DOHH2 (cell line): ENCODE data around the gene CDC42EP3.

Experiments
- H3F3A ChIP-seq: fragments of 200-600 bp; sonication (generic), shearing (Covaris generic); 2 replicates; pipeline ENCODE4 v1.6.0; 2016; ENCODE audit warnings: antibody characterized with exemption, mild to moderate bottlenecking; ENCODE audit not compliant: control insufficient read depth, insufficient read depth
- H3K27ac ChIP-seq: fragments of 200-600 bp; sonication (generic); 2 replicates; pipeline ENCODE4 v1.5.1; 2014; ENCODE audit warnings: low read depth, mild to moderate bottlenecking, low read length, moderate library complexity
- H3K27me3 ChIP-seq: fragments of 200-600 bp; sonication (generic); 2 replicates; pipeline ENCODE4 v1.6.1; 2014; ENCODE audit warnings: mild to moderate bottlenecking, low read length, mixed read lengths; ENCODE audit not compliant: control insufficient read depth
- H3K36me3 ChIP-seq: fragments of 200-600 bp; sonication (generic); 2 replicates; pipeline ENCODE4 v1.6.1; 2014; ENCODE audit warnings: mild to moderate bottlenecking, low read length, moderate library complexity, mixed read lengths; ENCODE audit not compliant: control insufficient read depth
- H3K4me1 ChIP-seq: fragments of 200-600 bp; sonication (generic); 2 replicates; pipeline ENCODE4 v1.6.1; 2014; ENCODE audit warnings: mild to moderate bottlenecking, low read length, mixed read lengths; ENCODE audit not compliant: control insufficient read depth
- H3K4me2 ChIP-seq: fragments of 200-600 bp; sonication (generic); 2 replicates; pipeline ENCODE4 v1.6.0; 2014; ENCODE audit warnings: mild to moderate bottlenecking, low read length, moderate library complexity
- H3K4me3 ChIP-seq: fragments of 200-600 bp; sonication (generic); 2 replicates; pipeline ENCODE4 v1.5.1; 2014; ENCODE audit warnings: mild to moderate bottlenecking, low read length, mixed read lengths
- H3K79me2 ChIP-seq: fragments of 200-600 bp; sonication (generic); 2 replicates; pipeline ENCODE4 v1.6.1; 2014; ENCODE audit warnings: mild to moderate bottlenecking, low read length, mixed read lengths; ENCODE audit not compliant: control insufficient read depth
- H3K9me2 ChIP-seq: fragments of 200-600 bp; sonication (generic); replicated peaks from 2 replicates; pipeline ENCODE4 v1.6.1; 2014; ENCODE audit warnings: mild to moderate bottlenecking, low read length, mixed read lengths; ENCODE audit not compliant: control insufficient read depth
- H3K9me3 ChIP-seq: fragments of 200-600 bp; sonication (generic); 2 replicates; pipeline ENCODE4 v1.6.1; 2014; ENCODE audit warnings: antibody characterized with exemption, low read length, mixed read lengths; ENCODE audit not compliant: control insufficient read depth, insufficient read depth
- H4K20me1 ChIP-seq: fragments of 200-600 bp; sonication (generic); 2 replicates; pipeline ENCODE4 v1.6.0; 2014; ENCODE audit warnings: low read depth, mild to moderate bottlenecking, antibody characterized with exemption, low read length, moderate library complexity; ENCODE audit not compliant: control insufficient read depth, insufficient read depth
- EZH2phosphoT487 ChIP-seq: fragments of 200-600 bp; sonication (generic); IDR thresholded peaks from 2 replicates; pipeline ENCODE4 v1.6.1; 2017; ENCODE audit warnings: borderline replicate concordance, mild to moderate bottlenecking, antibody characterized with exemption, low read length, moderate library complexity, mixed read lengths
- TF ChIP-seq, protein P1 (sequence below): fragments of 200-600 bp; sonication (generic); IDR thresholded peaks from one replicate; pipeline ENCODE4 v1.5.1; 2014; ENCODE audit warnings: antibody characterized with exemption, mild to moderate bottlenecking, low read depth, low read length; ENCODE audit not compliant: poor library complexity, severe bottlenecking

The CDC42EP3 gene

DNA sequence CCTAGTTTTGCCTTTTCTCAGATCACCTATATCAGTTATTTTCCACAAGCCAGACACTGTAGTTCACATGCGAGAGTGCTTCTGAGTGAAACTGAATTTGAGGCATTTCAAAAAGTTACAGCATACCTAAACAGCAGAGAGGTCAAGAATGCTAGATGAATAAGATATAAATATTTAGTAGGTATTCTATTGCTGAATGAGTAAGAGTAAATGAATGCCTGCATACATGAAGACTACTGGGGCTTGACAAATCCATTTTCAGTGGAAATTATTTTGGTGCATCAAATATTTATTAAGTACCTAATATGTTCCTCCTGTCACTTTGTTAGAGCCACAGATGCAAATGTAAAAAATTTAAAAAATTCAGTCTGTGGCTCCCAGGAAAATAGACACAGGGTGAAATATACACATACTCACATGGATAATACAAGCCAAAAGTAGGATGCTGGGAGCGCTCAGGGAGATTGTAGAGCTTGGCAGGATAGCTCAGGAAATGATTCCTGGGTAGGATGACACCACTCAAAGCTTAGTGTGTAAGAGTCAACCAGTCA, 27.6 kb upstream of the CDC42EP3 start:
- Histone ChIP-seq H3K9me2 (no peaks in the 10 kb centered on the region), H4K20me1 (no peaks in the 10 kb centered on the region), H3K9me3 (no peaks in the 10 kb centered on the region), H3K4me2 (no peak overlapping the region), H3K27me3 (peaks cover 5% of the 10 kb centered on the region; the same call in 1 of the 2 replicates), H3K27ac (no peak overlapping the region), H3K36me3 (no peaks in the 10 kb centered on the region), H3K79me2 (no peaks in the 10 kb centered on the region), H3K4me1 (no peaks in the 10 kb centered on the region), H3F3A (no peaks in the 10 kb centered on the region), H3K4me3 (no peak overlapping the region)
- no peak for TF ChIP-seq EZH2phosphoT487
- TF ChIP-seq, protein P1, sequence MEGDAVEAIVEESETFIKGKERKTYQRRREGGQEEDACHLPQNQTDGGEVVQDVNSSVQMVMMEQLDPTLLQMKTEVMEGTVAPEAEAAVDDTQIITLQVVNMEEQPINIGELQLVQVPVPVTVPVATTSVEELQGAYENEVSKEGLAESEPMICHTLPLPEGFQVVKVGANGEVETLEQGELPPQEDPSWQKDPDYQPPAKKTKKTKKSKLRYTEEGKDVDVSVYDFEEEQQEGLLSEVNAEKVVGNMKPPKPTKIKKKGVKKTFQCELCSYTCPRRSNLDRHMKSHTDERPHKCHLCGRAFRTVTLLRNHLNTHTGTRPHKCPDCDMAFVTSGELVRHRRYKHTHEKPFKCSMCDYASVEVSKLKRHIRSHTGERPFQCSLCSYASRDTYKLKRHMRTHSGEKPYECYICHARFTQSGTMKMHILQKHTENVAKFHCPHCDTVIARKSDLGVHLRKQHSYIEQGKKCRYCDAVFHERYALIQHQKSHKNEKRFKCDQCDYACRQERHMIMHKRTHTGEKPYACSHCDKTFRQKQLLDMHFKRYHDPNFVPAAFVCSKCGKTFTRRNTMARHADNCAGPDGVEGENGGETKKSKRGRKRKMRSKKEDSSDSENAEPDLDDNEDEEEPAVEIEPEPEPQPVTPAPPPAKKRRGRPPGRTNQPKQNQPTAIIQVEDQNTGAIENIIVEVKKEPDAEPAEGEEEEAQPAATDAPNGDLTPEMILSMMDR = no peak

DNA sequence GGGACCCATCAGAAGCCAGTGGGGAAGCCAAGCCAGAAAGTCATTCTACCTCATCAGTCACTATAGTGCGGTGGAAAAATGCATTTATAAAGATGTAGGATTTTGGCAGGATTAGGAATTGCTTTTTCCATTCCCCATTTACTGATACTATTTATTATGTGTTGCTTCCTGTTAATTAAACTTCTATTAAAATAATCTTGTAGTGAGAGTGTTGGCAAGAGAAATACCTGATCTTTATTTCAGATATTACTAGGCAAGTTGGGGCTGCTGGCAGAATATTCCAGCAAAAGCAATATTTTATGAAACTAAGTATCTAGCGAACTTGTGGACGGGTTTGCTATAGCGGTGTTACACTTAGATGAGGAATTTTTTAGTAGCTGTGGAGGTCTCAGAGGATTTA, 23.9 kb upstream of the CDC42EP3 start:
- Histone ChIP-seq H3K36me3 (no peaks in the 10 kb centered on the region), H3K9me3 (no peaks in the 10 kb centered on the region), H3F3A (no peaks in the 10 kb centered on the region), H3K4me1 (no peaks in the 10 kb centered on the region), H3K27me3 (peaks cover 8% of the 10 kb centered on the region; the same call in 1 of the 2 replicates), H3K27ac (no peak overlapping the region), H3K4me3 (no peak overlapping the region), H4K20me1 (no peaks in the 10 kb centered on the region), H3K4me2 (no peak overlapping the region), H3K9me2 (no peaks in the 10 kb centered on the region), H3K79me2 (no peaks in the 10 kb centered on the region)
- TF ChIP-seq EZH2phosphoT487 = no peak
- TF ChIP-seq, protein P1 = no peak

DNA sequence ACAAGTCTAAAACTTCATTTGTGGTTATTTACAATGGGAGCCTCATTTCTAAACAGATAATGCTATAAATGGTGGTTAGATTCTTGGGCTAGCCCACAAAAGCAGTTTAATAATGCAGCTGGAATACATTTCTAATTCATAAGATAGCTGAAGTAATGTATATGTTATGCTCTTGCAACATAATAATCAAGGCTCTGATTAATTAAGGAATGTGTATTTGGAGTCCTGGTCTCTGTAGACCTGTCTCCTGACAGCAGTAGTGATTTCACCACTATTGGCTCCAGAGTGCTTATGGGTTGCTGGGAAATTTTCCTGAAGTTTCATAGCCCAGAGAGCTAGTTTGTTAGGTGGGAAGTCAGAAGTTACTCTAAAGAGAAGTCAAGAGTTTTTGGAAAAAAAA, 21.3 kb upstream of the CDC42EP3 start:
- TF ChIP-seq EZH2phosphoT487 = no peak
- TF ChIP-seq, protein P1 = no peak
- H3K27me3 ChIP-seq = peaks cover 13% of the 10 kb centered on the region
- no peaks in the 10 kb centered on the region for H3F3A ChIP-seq
- no peak overlapping the region for H3K4me2 ChIP-seq
- no peaks in the 10 kb centered on the region for H3K4me1 ChIP-seq
- H3K79me2 ChIP-seq = no peaks in the 10 kb centered on the region
- no peaks in the 10 kb centered on the region for H3K9me3 ChIP-seq
- no peaks in the 10 kb centered on the region for H3K36me3 ChIP-seq
- H3K4me3 ChIP-seq = no peak overlapping the region
- H3K27ac ChIP-seq = no peak overlapping the region
- no peaks in the 10 kb centered on the region for H4K20me1 ChIP-seq
- no peaks in the 10 kb centered on the region for H3K9me2 ChIP-seq
